Caco-2 (cell line): ENCODE data around the gene OR5H14. TPM values are rescaled to one million over a fixed set of nuclear protein-coding genes. Genes with fewer than 3 reads are reported as not detected.
"Not testable (repeated sequence)": the region's sequence is repeated elsewhere in the genome, so short reads cannot be mapped to it uniquely, and the experiment has no call there.

Source experiments
- BruUV-seq: library from RNA; stranded (reverse); fragments of 400-500 nt; replicated peaks from 2 replicates; lab custom pipeline; 2021; lab: Mats Ljungman, UMichigan
- CTCF ChIA-PET: fragments of 300-600 bp; sonication (Branson Sonifier 250); formaldehyde crosslinking; loops from one replicate; lab custom pipeline; 2022; ENCODE audit warnings: antibody characterized with exemption; lab: Charles Lee
- POLR2A ChIA-PET: fragments of 300-600 bp; sonication (Branson Sonifier 250); formaldehyde crosslinking; loops from one replicate; lab custom pipeline; 2022; ENCODE audit warnings: antibody characterized with exemption; lab: Charles Lee
- DNase-seq, 2 experiments: peaks; one replicate each; pipeline versions ENCODE4 v3.0.0 to v3.0.0-alpha.2; 2020 to 2022
- H3K27me3 ChIP-seq: replicated peaks from 2 replicates; pipeline ENCODE4 v1.6.0; 2011; ENCODE audit warnings: low read length; ENCODE audit not compliant: control insufficient read depth, insufficient read depth
- H3K36me3 ChIP-seq: 2 replicates; pipeline ENCODE4 v1.5.1; 2011; ENCODE audit warnings: low read length; ENCODE audit not compliant: control insufficient read depth, insufficient read depth
- H3K4me1 ChIP-seq: fragments of 250-450 bp; sonication (Bioruptor Pico); 2 replicates; pipeline ENCODE4 v1.5.1; 2020; ENCODE audit warnings: mild to moderate bottlenecking
- H3K4me3 ChIP-seq: 2 replicates; pipeline ENCODE4 v1.5.1; 2011; ENCODE audit warnings: low read depth, mild to moderate bottlenecking, control low read depth, low read length
- H3K9me3 ChIP-seq: fragments of 250-450 bp; sonication (Bioruptor Pico); 2 replicates; pipeline ENCODE4 v1.5.1; 2020; ENCODE audit warnings: mild to moderate bottlenecking, moderate library complexity
- H3K27ac Mint-ChIP-seq: one replicate; pipeline ENCODE4 v1.8.0; 2022; ENCODE audit warnings: mixed read lengths; ENCODE audit not compliant: unreplicated experiment
- H3K27me3 Mint-ChIP-seq: one replicate; pipeline ENCODE4 v1.8.0; 2022; ENCODE audit warnings: mixed read lengths; ENCODE audit not compliant: insufficient read depth, unreplicated experiment
- H3K36me3 Mint-ChIP-seq: one replicate; pipeline ENCODE4 v1.8.0; 2022; ENCODE audit warnings: mild to moderate bottlenecking, mixed read lengths; ENCODE audit not compliant: insufficient read depth, unreplicated experiment
- H3K4me1 Mint-ChIP-seq: one replicate; pipeline ENCODE4 v1.8.0; 2022; ENCODE audit warnings: low read depth, mixed read lengths; ENCODE audit not compliant: unreplicated experiment
- H3K4me3 Mint-ChIP-seq: one replicate; pipeline ENCODE4 v1.8.0; 2022; ENCODE audit warnings: mild to moderate bottlenecking, moderate library complexity, mixed read lengths; ENCODE audit not compliant: unreplicated experiment
- H3K9me3 Mint-ChIP-seq: one replicate; pipeline ENCODE4 v1.8.0; 2022; ENCODE audit warnings: mixed read lengths; ENCODE audit not compliant: unreplicated experiment
- intact Hi-C: fragments of 100-400 bp; cut with micrococcal nuclease; formaldehyde crosslinking; loops from one replicate; pipeline ENCODE4 v1.10.0; 2022; ENCODE audit not compliant: unreplicated experiment
- total RNA-seq: library from RNA; stranded (reverse); gene quantifications from 2 replicates; pipeline ENCODE4 v1.2.3, GENCODE V29; 2022
- TF ChIP-seq, protein P1 (sequence below), 2 experiments: fragments of 200-600 bp in 1 of 2; IDR thresholded peaks; 1 replicate in 1 of 2; 2 replicates in 1 of 2; pipeline versions ENCODE4 v1.5.1 to v1.8.0; 2011 to 2022; ENCODE audit warnings: antibody characterized with exemption in 1 of 2, control low read depth in 1 of 2, inconsistent platforms in 1 of 2, low read depth in 1 of 2, low read length in 1 of 2, mild to moderate bottlenecking in 1 of 2, moderate library complexity in 1 of 2; ENCODE audit not compliant: insufficient read depth in 1 of 2, severe bottlenecking in 1 of 2, unreplicated experiment in 1 of 2

OR5H14 gene
- total RNA-seq, 1 experiment from 2014 or later, result not detected

DNA sequence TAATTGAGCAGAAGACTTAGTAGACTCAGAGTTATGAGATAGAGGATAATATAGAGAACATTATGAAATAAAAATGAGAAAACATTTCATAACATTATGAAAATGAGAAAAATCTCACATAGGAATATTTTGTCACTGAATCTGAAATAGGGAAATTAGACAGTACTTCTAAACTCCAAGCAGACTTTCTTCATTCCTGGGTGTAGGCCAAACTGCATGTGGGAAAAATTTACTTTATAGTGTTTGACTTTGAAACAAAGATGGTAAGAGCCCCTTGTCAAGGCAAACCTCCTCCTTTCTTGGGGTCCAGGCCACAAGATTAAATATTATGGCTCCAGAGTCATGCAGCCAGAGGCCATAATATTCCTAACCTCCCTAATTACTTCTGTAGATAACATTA is 6.7 kb upstream of the OR5H14 start:
- H3K4me1 Mint-ChIP-seq, result no peaks in the 10 kb centered on the region
- Histone ChIP-seq H3K4me3 (no peak overlapping the region), H3K27me3 (no peaks in the 10 kb centered on the region), H3K9me3 (peaks cover 4% of the 10 kb centered on the region; the same call in 1 of the 2 replicates), H3K36me3 (no peaks in the 10 kb centered on the region), H3K4me1 (no peaks in the 10 kb centered on the region)
- no peak for DNase-seq
- TF ChIP-seq, protein P1, sequence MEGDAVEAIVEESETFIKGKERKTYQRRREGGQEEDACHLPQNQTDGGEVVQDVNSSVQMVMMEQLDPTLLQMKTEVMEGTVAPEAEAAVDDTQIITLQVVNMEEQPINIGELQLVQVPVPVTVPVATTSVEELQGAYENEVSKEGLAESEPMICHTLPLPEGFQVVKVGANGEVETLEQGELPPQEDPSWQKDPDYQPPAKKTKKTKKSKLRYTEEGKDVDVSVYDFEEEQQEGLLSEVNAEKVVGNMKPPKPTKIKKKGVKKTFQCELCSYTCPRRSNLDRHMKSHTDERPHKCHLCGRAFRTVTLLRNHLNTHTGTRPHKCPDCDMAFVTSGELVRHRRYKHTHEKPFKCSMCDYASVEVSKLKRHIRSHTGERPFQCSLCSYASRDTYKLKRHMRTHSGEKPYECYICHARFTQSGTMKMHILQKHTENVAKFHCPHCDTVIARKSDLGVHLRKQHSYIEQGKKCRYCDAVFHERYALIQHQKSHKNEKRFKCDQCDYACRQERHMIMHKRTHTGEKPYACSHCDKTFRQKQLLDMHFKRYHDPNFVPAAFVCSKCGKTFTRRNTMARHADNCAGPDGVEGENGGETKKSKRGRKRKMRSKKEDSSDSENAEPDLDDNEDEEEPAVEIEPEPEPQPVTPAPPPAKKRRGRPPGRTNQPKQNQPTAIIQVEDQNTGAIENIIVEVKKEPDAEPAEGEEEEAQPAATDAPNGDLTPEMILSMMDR (IDR thresholded peaks at IDR 0.05; ENCODE audit: insufficient read depth in 1 of 2, low read depth in 1 of 2, low read length in 1 of 2, severe bottlenecking in 1 of 2, unreplicated experiment in 1 of 2), result no peak
- intact Hi-C loops, result loop anchor here (1.0 kb wide), 1 partner anchor 43 kb away; no protein-coding TSS in a partner anchor
- no peak overlapping the region for H3K4me3 Mint-ChIP-seq
- H3K27ac Mint-ChIP-seq, result no peak overlapping the region
- ChIA-PET POLR2A (no interaction called here), CTCF (no interaction called here)
- no peaks in the 10 kb centered on the region for H3K9me3 Mint-ChIP-seq
- H3K27me3 Mint-ChIP-seq, result no peaks in the 10 kb centered on the region
- BruUV-seq, result no TSS peak
- H3K36me3 Mint-ChIP-seq, result no peaks in the 10 kb centered on the region

DNA sequence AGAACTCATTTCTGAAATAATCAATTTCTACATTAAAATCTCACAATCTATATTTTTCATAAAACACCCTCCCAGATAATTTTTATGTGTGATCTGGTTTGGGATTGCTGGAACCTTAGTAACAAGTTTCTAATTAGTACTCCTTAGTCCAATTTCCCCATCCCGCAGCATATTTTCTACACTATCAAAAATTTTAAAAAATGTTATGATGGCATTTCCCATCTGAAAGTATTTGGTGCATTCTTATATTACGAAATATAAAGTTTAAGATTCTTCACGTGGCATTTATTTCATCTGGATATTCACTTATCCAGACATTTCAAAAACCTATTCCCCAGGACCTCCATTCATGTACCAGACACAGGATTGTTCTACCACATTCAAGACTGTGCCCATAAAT is 1.5 kb downstream of the OR5H14 start:
- H3K36me3 ChIP-seq, result no peaks in the 10 kb centered on the region
- H3K9me3 Mint-ChIP-seq, result no peaks in the 10 kb centered on the region
- H3K27me3 ChIP-seq, result no peaks in the 10 kb centered on the region
- intact Hi-C loops, result no loop called here
- DNase-seq, result no peak
- no TSS peak for BruUV-seq
- peaks cover 14% of the 10 kb centered on the region for H3K4me1 ChIP-seq
- H3K27ac Mint-ChIP-seq, result no peak overlapping the region
- POLR2A ChIA-PET, result no interaction called here
- H3K36me3 Mint-ChIP-seq, result no peaks in the 10 kb centered on the region
- no peak overlapping the region for H3K4me3 Mint-ChIP-seq
- no peak overlapping the region for H3K4me3 ChIP-seq
- TF ChIP-seq, protein P1 (IDR thresholded peaks at IDR 0.05; ENCODE audit: insufficient read depth in 1 of 2, low read depth in 1 of 2, low read length in 1 of 2, severe bottlenecking in 1 of 2, unreplicated experiment in 1 of 2), result no peak
- CTCF ChIA-PET, result no interaction called here
- peaks cover 7% of the 10 kb centered on the region for H3K4me1 Mint-ChIP-seq
- peaks cover 9% of the 10 kb centered on the region; the same call in 1 of the 2 replicates for H3K9me3 ChIP-seq
- no peaks in the 10 kb centered on the region for H3K27me3 Mint-ChIP-seq

DNA sequence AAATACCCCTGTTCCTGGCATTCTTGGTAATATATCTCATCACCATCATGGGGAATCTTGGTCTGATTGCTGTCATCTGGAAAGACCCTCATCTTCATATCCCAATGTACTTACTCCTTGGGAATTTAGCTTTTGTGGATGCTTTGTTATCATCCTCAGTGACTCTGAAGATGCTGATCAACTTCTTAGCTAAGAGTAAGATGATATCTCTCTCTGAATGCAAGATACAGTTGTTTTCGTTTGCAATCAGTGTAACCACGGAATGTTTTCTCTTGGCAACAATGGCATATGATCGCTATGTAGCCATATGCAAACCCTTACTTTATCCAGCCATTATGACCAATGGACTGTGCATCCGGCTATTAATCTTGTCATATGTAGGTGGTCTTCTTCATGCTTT is 2.2 kb downstream of the OR5H14 start:
- POLR2A ChIA-PET, BruUV-seq, DNase-seq: not testable (repeated sequence)

DNA sequence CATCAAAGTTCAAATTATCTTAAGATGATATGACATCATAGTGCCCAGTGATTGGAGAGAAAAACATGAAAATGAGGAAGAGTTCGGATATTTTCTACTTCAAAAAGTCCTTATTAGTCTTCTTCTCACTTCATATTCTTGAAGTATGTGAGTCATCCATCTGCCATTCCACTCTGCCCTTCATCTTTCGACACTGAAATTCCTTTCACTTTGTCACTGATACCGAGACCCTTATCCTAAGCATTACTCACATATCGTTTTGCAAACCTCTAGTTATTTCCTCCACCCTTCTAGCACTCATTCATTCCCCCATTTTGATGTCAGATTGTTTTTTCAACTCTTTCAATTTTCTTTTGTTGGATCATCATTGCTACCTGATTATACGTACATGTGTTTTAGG is 4.0 kb downstream of the OR5H14 start:
- no peaks in the 10 kb centered on the region for H3K27me3 Mint-ChIP-seq
- Histone ChIP-seq H3K4me1 (peaks cover 14% of the 10 kb centered on the region), H3K4me3 (no peak overlapping the region), H3K36me3 (no peaks in the 10 kb centered on the region), H3K27me3 (no peaks in the 10 kb centered on the region), H3K9me3 (peaks cover 9% of the 10 kb centered on the region; the same call in 1 of the 2 replicates)
- TF ChIP-seq, protein P1 (IDR thresholded peaks at IDR 0.05; ENCODE audit: insufficient read depth in 1 of 2, low read depth in 1 of 2, low read length in 1 of 2, severe bottlenecking in 1 of 2, unreplicated experiment in 1 of 2), result no peak
- intact Hi-C loops, result no loop called here
- ChIA-PET POLR2A (no interaction called here), CTCF (no interaction called here)
- H3K27ac Mint-ChIP-seq, result peak overlapping the region; percentile 14
- no peaks in the 10 kb centered on the region for H3K9me3 Mint-ChIP-seq
- H3K4me1 Mint-ChIP-seq, result peaks cover 7% of the 10 kb centered on the region
- no peaks in the 10 kb centered on the region for H3K36me3 Mint-ChIP-seq
- DNase-seq, result peak in 1 of 2 experiments; percentile 10
- H3K4me3 Mint-ChIP-seq, result peak overlapping the region; percentile 3
- BruUV-seq, result no TSS peak

More for the DNA sequence above, 2.2 kb downstream of the OR5H14 start:
- peaks cover 14% of the 10 kb centered on the region for H3K4me1 ChIP-seq
- H3K4me3 ChIP-seq, H3K36me3 ChIP-seq, CTCF ChIA-PET, H3K9me3 Mint-ChIP-seq, H3K9me3 ChIP-seq, H3K27me3 ChIP-seq, intact Hi-C loops, H3K4me3 Mint-ChIP-seq, H3K27ac Mint-ChIP-seq, H3K27me3 Mint-ChIP-seq, H3K4me1 Mint-ChIP-seq, H3K36me3 Mint-ChIP-seq: not testable (repeated sequence)
